IMR-90 (cell line): ENCODE data around the gene TRAPPC3L. TPM values are rescaled to one million over a fixed set of nuclear protein-coding genes. Genes with fewer than 3 reads are reported as not detected.

Experiments
- ATAC-seq: fragments of 200-7000 bp; cut with Tn5 transposase; 2 replicates; pipeline ENCODE4 v1.9.1; 2020; ENCODE audit warnings: low read depth, mild to moderate bottlenecking, moderate library complexity
- BruUV-seq: library from RNA; stranded (reverse); fragments of 400-500 nt; replicated peaks from 2 replicates; lab custom pipeline; 2021; lab: Mats Ljungman, UMichigan
- CTCF ChIA-PET: fragments of 300-600 bp; formaldehyde crosslinking; extraction: SDS; loops from one replicate; lab custom pipeline; 2021; ENCODE audit warnings: antibody characterized with exemption; lab: Yijun Ruan, JAX
- POLR2A ChIA-PET: fragments of 300-600 bp; sonication (Branson Sonifier 250); formaldehyde crosslinking; loops from one replicate; lab custom pipeline; 2022; ENCODE audit warnings: antibody characterized with exemption; ENCODE audit not compliant: unreplicated experiment; lab: Charles Lee
- DNase-seq: peaks from one replicate; pipeline ENCODE4 v3.0.0; 2013
- H2AFZ ChIP-seq: replicated peaks from 2 replicates; pipeline ENCODE3; 2013; ENCODE audit warnings: low read length, mild to moderate bottlenecking; ENCODE audit not compliant: poor library complexity
- H2AK5ac ChIP-seq: 2 replicates; pipeline ENCODE4 v1.6.1; 2013; ENCODE audit warnings: low read depth, low read length, inconsistent platforms
- H2AK9ac ChIP-seq: replicated peaks from 2 replicates; pipeline ENCODE3; 2013; ENCODE audit warnings: mild to moderate bottlenecking, low read depth, low read length, moderate library complexity; ENCODE audit not compliant: poor library complexity
- H2BK120ac ChIP-seq: 2 replicates; pipeline ENCODE4 v1.6.1; 2013; ENCODE audit warnings: low read depth, low read length, inconsistent platforms
- H2BK15ac ChIP-seq: 3 replicates; pipeline ENCODE4 v1.6.1; 2013; ENCODE audit warnings: low read depth, low read length, inconsistent platforms
- H2BK20ac ChIP-seq: 2 replicates; pipeline ENCODE4 v1.6.1; 2013; ENCODE audit warnings: low read depth, mild to moderate bottlenecking, inconsistent platforms, low read length, moderate library complexity
- H2BK5ac ChIP-seq: 2 replicates; pipeline ENCODE4 v1.6.1; 2013; ENCODE audit warnings: mild to moderate bottlenecking, low read depth, low read length, inconsistent platforms; ENCODE audit not compliant: poor library complexity, severe bottlenecking
- H3K14ac ChIP-seq: replicated peaks from 2 replicates; pipeline ENCODE4 v1.6.1; 2013; ENCODE audit warnings: low read depth, low read length, inconsistent platforms
- H3K18ac ChIP-seq: 2 replicates; pipeline ENCODE4 v1.6.1; 2013; ENCODE audit warnings: low read depth, low read length, control low read depth
- H3K23ac ChIP-seq: 2 replicates; pipeline ENCODE4 v1.6.1; 2013; ENCODE audit warnings: low read depth, low read length, inconsistent platforms
- H3K27ac ChIP-seq: 2 replicates; pipeline ENCODE4 v1.5.1; 2013; ENCODE audit warnings: mild to moderate bottlenecking, control low read depth, low read length; ENCODE audit not compliant: insufficient read depth
- H3K27me3 ChIP-seq: 2 replicates; pipeline ENCODE4 v1.6.1; 2013; ENCODE audit warnings: low read length; ENCODE audit not compliant: control insufficient read depth, insufficient read depth
- H3K36me3 ChIP-seq: 2 replicates; pipeline ENCODE4 v1.6.1; 2013; ENCODE audit warnings: low read length, mixed read lengths; ENCODE audit not compliant: control insufficient read depth, insufficient read depth
- H3K4ac ChIP-seq: 2 replicates; pipeline ENCODE4 v1.6.1; 2013; ENCODE audit warnings: low read depth, low read length, inconsistent platforms
- H3K4me1 ChIP-seq: 2 replicates; pipeline ENCODE4 v1.6.1; 2013; ENCODE audit warnings: low read length, mixed read lengths; ENCODE audit not compliant: control insufficient read depth, insufficient read depth
- H3K4me2 ChIP-seq: 2 replicates; pipeline ENCODE4 v1.6.1; 2013; ENCODE audit warnings: low read depth, mild to moderate bottlenecking, control low read depth, low read length, moderate library complexity
- H3K4me3 ChIP-seq: 2 replicates; pipeline ENCODE4 v1.5.1; 2013; ENCODE audit warnings: low read depth, mild to moderate bottlenecking, control low read depth, low read length, moderate library complexity; ENCODE audit not compliant: insufficient read depth
- H3K56ac ChIP-seq: 2 replicates; pipeline ENCODE4 v1.6.1; 2013; ENCODE audit warnings: low read length, inconsistent platforms; ENCODE audit not compliant: insufficient read depth; ENCODE audit errors: extremely low read depth
- H3K79me1 ChIP-seq, 2 experiments: 2 replicates each; pipeline ENCODE4 v1.6.1; 2013; ENCODE audit warnings: low read length in 2 of 2, inconsistent platforms in 1 of 2, low read depth in 1 of 2
- H3K9ac ChIP-seq: 2 replicates; pipeline ENCODE4 v1.6.1; 2013; ENCODE audit warnings: low read depth, low read length, control low read depth
- H3K9me1 ChIP-seq: 2 replicates; pipeline ENCODE4 v1.6.1; 2013; ENCODE audit warnings: low read length, inconsistent platforms; ENCODE audit not compliant: insufficient read depth
- H3K9me3 ChIP-seq: 2 replicates; pipeline ENCODE4 v1.6.1; 2013; ENCODE audit warnings: low read length; ENCODE audit not compliant: control insufficient read depth, insufficient read depth
- H4K20me1 ChIP-seq: 2 replicates; pipeline ENCODE4 v1.6.1; 2013; ENCODE audit warnings: low read length, inconsistent platforms; ENCODE audit not compliant: insufficient read depth
- H4K5ac ChIP-seq: 2 replicates; pipeline ENCODE4 v1.6.1; 2013; ENCODE audit warnings: mild to moderate bottlenecking, low read depth, low read length, control low read depth
- H4K8ac ChIP-seq, 2 experiments: 2 replicates each; pipeline ENCODE4 v1.6.1; 2013; ENCODE audit warnings: low read depth in 2 of 2, low read length in 2 of 2, control low read depth in 1 of 2, inconsistent platforms in 1 of 2
- H4K91ac ChIP-seq: 2 replicates; pipeline ENCODE4 v1.6.1; 2013; ENCODE audit warnings: low read depth, low read length, inconsistent platforms; ENCODE audit not compliant: insufficient read depth
- BHLHE40 ChIP-seq: fragments of 150-350 bp; IDR thresholded peaks from 2 replicates; pipeline ENCODE4 v1.6.1; 2016; ENCODE audit warnings: mild to moderate bottlenecking, low read depth, low read length
- CEBPB ChIP-seq: IDR thresholded peaks from 2 replicates; pipeline ENCODE4 v1.6.1; 2012; ENCODE audit warnings: low read depth, low read length, improper control_type of control experiment
- CHD1 ChIP-seq: IDR thresholded peaks from 2 replicates; pipeline ENCODE4 v1.6.1; 2012; ENCODE audit warnings: low read depth, low read length, improper control_type of control experiment
- CTCF ChIP-seq: conservative IDR thresholded peaks from 2 replicates; pipeline ENCODE4 v1.5.1; 2012; ENCODE audit warnings: mild to moderate bottlenecking, low read depth, low read length, improper control_type of control experiment
- FOS ChIP-seq: fragments of 150-350 bp; IDR thresholded peaks from 2 replicates; pipeline ENCODE4 v1.6.1; 2016; ENCODE audit warnings: low read depth, low read length
- MAFK ChIP-seq: IDR thresholded peaks from 2 replicates; pipeline ENCODE4 v1.6.1; 2012; ENCODE audit warnings: low read depth, low read length, improper control_type of control experiment
- MAZ ChIP-seq: IDR thresholded peaks from 2 replicates; pipeline ENCODE4 v1.6.1; 2012; ENCODE audit warnings: low read depth, mild to moderate bottlenecking, low read length, improper control_type of control experiment, moderate library complexity, borderline replicate concordance
- MXI1 ChIP-seq: IDR thresholded peaks from 2 replicates; pipeline ENCODE4 v1.6.1; 2012; ENCODE audit warnings: low read depth, mild to moderate bottlenecking, low read length, moderate library complexity, borderline replicate concordance
- NFE2L2 ChIP-seq: fragments of 150-350 bp; IDR thresholded peaks from 2 replicates; pipeline ENCODE4 v1.6.1; 2016; ENCODE audit warnings: low read depth, mild to moderate bottlenecking, low read length
- POLR2A ChIP-seq: IDR thresholded peaks from 2 replicates; pipeline ENCODE4 v1.6.1; 2012; ENCODE audit warnings: mild to moderate bottlenecking, low read depth, low read length
- RAD21 ChIP-seq: IDR thresholded peaks from 2 replicates; pipeline ENCODE4 v1.6.1; 2012; ENCODE audit warnings: low read length, improper control_type of control experiment
- RCOR1 ChIP-seq: IDR thresholded peaks from 2 replicates; pipeline ENCODE4 v1.6.1; 2012; ENCODE audit warnings: mild to moderate bottlenecking, low read length, improper control_type of control experiment; ENCODE audit not compliant: insufficient replicate concordance
- RFX5 ChIP-seq: IDR thresholded peaks from 2 replicates; pipeline ENCODE4 v1.8.0; 2012; ENCODE audit warnings: low read depth, mild to moderate bottlenecking, low read length, moderate library complexity
- SMC3 ChIP-seq: fragments of 150-350 bp; IDR thresholded peaks from 2 replicates; pipeline ENCODE4 v1.6.1; 2016; ENCODE audit warnings: low read depth, mild to moderate bottlenecking, antibody characterized with exemption, low read length, moderate library complexity
- WGBS, 2 experiments: methylation state at CpG; one replicate each; pipeline versions ENCODE4 v1.1.5 to v1.1.7; 2013; ENCODE audit warnings: missing lambda C conversion rate in 2 of 2; ENCODE audit not compliant: insufficient read length in 1 of 2; ENCODE audit errors: extremely low coverage in 2 of 2; 5-methylcytosine and 5-hydroxymethylcytosine counted together
- dilution Hi-C: fragments of 300-500 bp; cut with HindIII; formaldehyde crosslinking; loops from one replicate; pipeline ENCODE4 v1.14.3; 2018; ENCODE audit warnings: low sequenced_read_pairs; ENCODE audit not compliant: unreplicated experiment
- in situ Hi-C: fragments of 300-500 bp; cut with MboI; formaldehyde crosslinking; loops from 3 replicates; pipeline ENCODE4 v1.14.3; 2019; ENCODE audit warnings: low sequenced_read_pairs, inconsistent platforms, mixed read lengths
- intact Hi-C: fragments of 100-400 bp; cut with micrococcal nuclease; formaldehyde crosslinking; loops from 2 replicates; pipeline ENCODE4 v1.10.0; 2022
- polyA plus RNA-seq, 3 experiments: library from polyadenylated mRNA; depleted of rRNA; stranded (reverse); fragments of >200 nt; gene quantifications; 2 replicates each; pipeline ENCODE4 v1.2.3, GENCODE V29; 2012; ENCODE audit warnings: low replicate concordance in 1 of 3
- total RNA-seq: library from RNA; depleted of rRNA; stranded (reverse); fragments of >200 nt; gene quantifications from 2 replicates; pipeline ENCODE4 v1.2.3, GENCODE V29; 2012
- TF ChIP-seq, protein P1 (sequence below): fragments of 150-350 bp; IDR thresholded peaks from 2 replicates; pipeline ENCODE4 v1.6.1; 2017; ENCODE audit warnings: mild to moderate bottlenecking, antibody characterized with exemption, low read length, low read depth

The TRAPPC3L gene
- total and polyA plus RNA-seq, 2 of the 4 experiments (the other 2 are of a cell fraction), result 0.03 TPM; not detected in 1

DNA sequence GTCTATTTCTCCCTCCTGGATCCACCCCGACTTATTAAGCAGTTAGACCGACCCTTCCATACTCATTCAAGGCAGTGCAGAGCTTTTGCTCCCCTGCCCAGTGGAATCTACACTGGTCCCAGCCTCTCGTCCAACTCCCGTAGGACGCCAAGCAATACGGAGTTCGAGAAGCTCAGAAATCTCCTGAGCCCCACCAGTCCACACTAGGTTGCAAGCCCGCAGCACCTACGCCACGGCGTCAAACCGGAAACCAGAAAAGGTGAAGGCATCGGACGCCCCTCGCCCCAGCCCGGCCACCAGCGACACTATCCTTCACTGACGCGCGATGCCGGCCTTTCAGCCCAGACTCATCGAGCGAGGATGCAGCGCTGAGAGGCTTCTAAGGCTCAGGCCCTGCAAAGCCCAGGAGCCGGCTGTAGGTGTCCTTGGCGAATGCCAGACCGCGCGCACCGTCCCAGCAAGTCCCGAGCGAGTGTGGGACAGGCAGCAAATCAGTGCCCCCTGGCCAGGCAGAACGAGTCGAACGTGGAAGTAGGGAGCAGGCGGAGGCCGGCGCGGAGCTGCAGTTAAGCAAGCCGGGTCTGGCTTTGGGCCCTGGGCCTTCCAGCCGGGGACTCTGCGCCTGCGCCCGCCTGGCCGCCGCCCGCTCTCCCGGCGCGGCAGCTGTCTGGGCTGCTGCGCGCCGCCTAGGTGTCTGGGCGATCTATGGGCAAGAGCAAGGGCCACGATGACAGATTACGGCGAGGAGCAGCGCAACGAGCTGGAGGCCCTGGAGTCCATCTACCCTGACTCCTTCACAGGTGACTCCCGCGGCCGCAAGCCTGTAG lies 25.6 kb upstream of the TRAPPC3L start, which contains the start of gene RWDD1:
Gene RWDD1 (plus strand): TSS at position 649 of the 827 bp plus-strand sequence. CDS start 79 bp downstream, at position 728.
- peak within 1 kb of the TSS; percentile 34 for H4K5ac ChIP-seq
- no peaks in the 10 kb centered on the region for H3K9me1 ChIP-seq
- peak within 1 kb of the TSS; percentile 84 for H3K56ac ChIP-seq
- no peaks in the 10 kb centered on the region for H3K27me3 ChIP-seq
- ATAC-seq (peak; percentile 97), DNase-seq (peak; percentile 100)
- H2AK5ac ChIP-seq, result 0 out of 2 replicates have a peak within 1 kb of the TSS, but pooled peaks have one; percentile 3
- POLR2A ChIA-PET, result interaction anchor here (0.8 to 1.0 kb wide), 2 partner anchors 13 to 300 kb away, joined by 4 to 6 read pairs; no protein-coding TSS in a partner anchor
- H4K8ac ChIP-seq, result peak within 1 kb of the TSS; percentile 67 to 89
- H3K14ac ChIP-seq, result peak within 1 kb of the TSS; percentile 77
- H2BK5ac ChIP-seq, result peak within 1 kb of the TSS; percentile 61
- no TSS peak for BruUV-seq
- H3K36me3 ChIP-seq, result no peaks in the 10 kb centered on the region
- H3K4me3 ChIP-seq, result peak within 1 kb of the TSS; percentile 81
- peak within 1 kb of the TSS; percentile 88 for H3K9ac ChIP-seq
- H2BK15ac ChIP-seq, result no peak within 1 kb of the TSS; the same call in 2 of the 3 replicates
- peak within 1 kb of the TSS; percentile 16; the same call in 1 of the 2 replicates for H2BK120ac ChIP-seq
- in situ Hi-C loops, result no loop called here
- peak within 1 kb of the TSS; percentile 94 for H2AFZ ChIP-seq
- H3K27ac ChIP-seq, result peak within 1 kb of the TSS; percentile 88
- H3K18ac ChIP-seq, result peak within 1 kb of the TSS; percentile 14; the same call in 1 of the 2 replicates
- no peak within 1 kb of the TSS for H2BK20ac ChIP-seq
- peak within 1 kb of the TSS; percentile 73 for H3K4ac ChIP-seq
- dilution Hi-C loops, result no loop called here
- H4K91ac ChIP-seq, result peak within 1 kb of the TSS; percentile 54
- no peaks in the 10 kb centered on the region for H3K9me3 ChIP-seq
- peak within 1 kb of the TSS; percentile 83 for H3K23ac ChIP-seq
- H2AK9ac ChIP-seq, result peak within 1 kb of the TSS; percentile 51
- 0% methylated on average over 18 of the region's 62 CpGs; no CpG with 5 or more reads in 1 of the 2 experiments for WGBS, 2 experiments
- peaks cover 3% of the 10 kb centered on the region; the same call in 1 of the 2 replicates for H4K20me1 ChIP-seq
- H3K4me2 ChIP-seq, result peak within 1 kb of the TSS; percentile 96
- peaks cover 8 to 41% of the 10 kb centered on the region in 2 experiments for H3K79me1 ChIP-seq
- CTCF ChIA-PET, result interaction anchor here (0.7 to 2.2 kb wide), 6 partner anchors 10 to 326 kb away, joined by 3 to 9 read pairs (median 4); no protein-coding TSS in a partner anchor
- H3K4me1 ChIP-seq, result no peaks in the 10 kb centered on the region
- intact Hi-C loops, result loop anchor here (2.0 to 5.0 kb wide), 2 partner anchors 76 to 290 kb away; no protein-coding TSS in a partner anchor
- TF ChIP-seq SMC3 (no peak), RAD21 (no peak), MXI1 (peak; percentile 90), MAZ (no peak), CHD1 (no peak), CEBPB (peak; percentile 90), POLR2A (peak; percentile 84), BHLHE40 (no peak; the same call in 1 of the 2 replicates), CTCF (no peak), RFX5 (no peak), RCOR1 (no peak), MAFK (0 out of 2 replicates have a peak, but pooled peaks have one; percentile 1), NFE2L2 (no peak), FOS (peak; percentile 33; the same call in 1 of the 2 replicates)
- TF ChIP-seq, protein P1, sequence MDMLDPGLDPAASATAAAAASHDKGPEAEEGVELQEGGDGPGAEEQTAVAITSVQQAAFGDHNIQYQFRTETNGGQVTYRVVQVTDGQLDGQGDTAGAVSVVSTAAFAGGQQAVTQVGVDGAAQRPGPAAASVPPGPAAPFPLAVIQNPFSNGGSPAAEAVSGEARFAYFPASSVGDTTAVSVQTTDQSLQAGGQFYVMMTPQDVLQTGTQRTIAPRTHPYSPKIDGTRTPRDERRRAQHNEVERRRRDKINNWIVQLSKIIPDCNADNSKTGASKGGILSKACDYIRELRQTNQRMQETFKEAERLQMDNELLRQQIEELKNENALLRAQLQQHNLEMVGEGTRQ, result no peak
